Medulla oblongata (tissue), 1 donor: ENCODE data around the gene SPAG16.

Experiments used
- DNase-seq: peaks from one replicate; pipeline ENCODE4 v3.0.0-alpha.2; 2015; ENCODE audit errors: extremely low spot score

The SPAG16 gene

GRCh38 chr2:213284105-213285090 lies at the start of gene SPAG16:
Gene SPAG16 (plus strand): TSS chr2:213284464.
- peak; percentile 97 for DNase-seq

GRCh38 chr2:213234641-213235040 lies 49.6 kb upstream of the SPAG16 start:
- DNase-seq, result no peak

GRCh38 chr2:213235741-213236140 lies 48.5 kb upstream of the SPAG16 start:
- no peak for DNase-seq

GRCh38 chr2:213237251-213237650 lies 47.0 kb upstream of the SPAG16 start:
- no peak for DNase-seq

GRCh38 chr2:213237787-213238186 lies 46.5 kb upstream of the SPAG16 start:
- no peak for DNase-seq

- DNase-seq, result no peak
Measured at GRCh38 chr2:213238753-213239495, 45.3 kb upstream of the SPAG16 start.

- DNase-seq, result no peak
Measured at GRCh38 chr2:213241817-213242216, 42.4 kb upstream of the SPAG16 start.

GRCh38 chr2:213242653-213243052 lies 41.6 kb upstream of the SPAG16 start:
- no peak for DNase-seq

- no peak for DNase-seq
Measured at GRCh38 chr2:213243189-213244044, 40.8 kb upstream of the SPAG16 start.

GRCh38 chr2:213246497-213247281 lies 37.6 kb upstream of the SPAG16 start:
- peak; percentile 60 for DNase-seq

GRCh38 chr2:213247566-213247965 lies 36.7 kb upstream of the SPAG16 start:
- no peak for DNase-seq

GRCh38 chr2:213248637-213249036 lies 35.6 kb upstream of the SPAG16 start:
- DNase-seq, result no peak

GRCh38 chr2:213249502-213249901 lies 34.8 kb upstream of the SPAG16 start:
- DNase-seq, result no peak

GRCh38 chr2:213251618-213252017 lies 32.6 kb upstream of the SPAG16 start:
- DNase-seq, result peak; percentile 80

- no peak for DNase-seq
Measured at GRCh38 chr2:213252206-213252605, 32.1 kb upstream of the SPAG16 start.

- DNase-seq, result no peak
Measured at GRCh38 chr2:213253162-213253561, 31.1 kb upstream of the SPAG16 start.

- DNase-seq, result no peak
Measured at GRCh38 chr2:213259266-213259665, 25.0 kb upstream of the SPAG16 start.

- no peak for DNase-seq
Measured at GRCh38 chr2:213261237-213261636, 23.0 kb upstream of the SPAG16 start.

GRCh38 chr2:213261715-213262114 lies 22.5 kb upstream of the SPAG16 start:
- DNase-seq, result no peak

- DNase-seq, result no peak
Measured at GRCh38 chr2:213265679-213266078, 18.6 kb upstream of the SPAG16 start.

- DNase-seq, result no peak
Measured at GRCh38 chr2:213266421-213266820, 17.8 kb upstream of the SPAG16 start.
